Right ventricle myocardium superior (tissue), 1 donor: ENCODE results near the gene NEGR1. TPM values are rescaled to one million over a fixed set of nuclear protein-coding genes. Genes with fewer than 3 reads are reported as not detected.
A peak's percentile ranks its signal among the peaks of the same experiment; 100 is the strongest.

Experiments
- ATAC-seq: fragments of 200-7000 bp; cut with Tn5 transposase; one replicate; pipeline ENCODE4 v1.9.1; 2020; ENCODE audit warnings: mild to moderate bottlenecking; ENCODE audit not compliant: poor library complexity
- DNase-seq: peaks from one replicate; pipeline ENCODE4 v3.0.0-alpha.2; 2020
- intact Hi-C: fragments of 100-400 bp; cut with DNase I; formaldehyde crosslinking; loops from one replicate; pipeline ENCODE4 v1.11.2; 2022
- total RNA-seq: library from RNA; stranded (reverse); fragmentation: NEBNext Ultra II Directional; extraction: Animal tissue kit (Norgen Biotek cat#: 25700); gene quantifications from one replicate; pipeline ENCODE4 v1.2.1, GENCODE V29; 2021
- donor health status: DM: no; HTN: yes; CAD: no; lungs with severe emphysema.

The NEGR1 gene
- total RNA-seq, 1 donor from 2014 or later, result 15.7 TPM

GRCh38 chr1:72141875-72142274 lies 140.5 kb downstream of the NEGR1 start:
- intact Hi-C loops, result no loop called here
- ATAC-seq, result no peak
- no peak for DNase-seq

DNA sequence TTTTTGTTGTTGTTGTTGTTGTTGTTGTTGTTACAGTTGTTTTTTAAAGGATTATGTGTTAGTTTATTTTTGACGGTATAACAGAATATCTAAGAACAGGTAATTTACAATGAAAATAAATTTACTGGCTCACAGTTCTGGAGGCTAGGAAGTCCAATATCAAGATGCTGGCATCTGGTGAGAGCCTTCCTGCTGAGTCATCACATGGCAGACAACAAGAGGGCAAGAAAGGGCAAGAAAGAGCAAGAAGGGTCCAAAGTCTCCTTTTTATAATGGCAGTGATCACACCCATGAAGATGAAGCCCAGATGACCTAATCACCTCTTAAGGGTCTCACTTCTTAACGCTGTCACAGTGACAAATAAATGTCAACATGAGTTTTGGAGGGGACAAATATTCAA lies 142.1 kb downstream of the NEGR1 start:
- intact Hi-C loops, result no loop called here
- DNase-seq, result no peak
- ATAC-seq, result no peak

GRCh38 chr1:72137656-72138055 lies 144.7 kb downstream of the NEGR1 start:
- no peak for DNase-seq
- ATAC-seq, result no peak
- intact Hi-C loops, result no loop called here

DNA sequence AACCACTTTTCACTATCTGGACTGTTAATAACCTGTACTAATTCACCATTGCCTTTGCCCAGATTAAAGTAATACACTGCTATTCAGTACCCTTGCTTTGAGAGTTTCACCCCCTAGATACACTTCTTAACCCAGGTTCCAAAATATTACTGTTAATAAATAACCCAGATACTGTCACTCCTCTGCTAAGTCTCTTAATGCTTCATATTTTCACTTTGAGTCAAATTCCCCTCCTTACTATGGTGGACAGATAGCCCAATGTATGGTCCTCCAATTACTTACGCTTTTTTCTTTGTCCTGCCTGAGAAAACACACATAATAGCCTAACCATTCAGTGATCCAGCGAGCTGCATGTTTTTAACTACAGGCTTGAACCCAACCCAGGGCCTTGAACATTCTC lies 152.5 kb downstream of the NEGR1 start:
- no peak for DNase-seq
- no peak for ATAC-seq

DNA sequence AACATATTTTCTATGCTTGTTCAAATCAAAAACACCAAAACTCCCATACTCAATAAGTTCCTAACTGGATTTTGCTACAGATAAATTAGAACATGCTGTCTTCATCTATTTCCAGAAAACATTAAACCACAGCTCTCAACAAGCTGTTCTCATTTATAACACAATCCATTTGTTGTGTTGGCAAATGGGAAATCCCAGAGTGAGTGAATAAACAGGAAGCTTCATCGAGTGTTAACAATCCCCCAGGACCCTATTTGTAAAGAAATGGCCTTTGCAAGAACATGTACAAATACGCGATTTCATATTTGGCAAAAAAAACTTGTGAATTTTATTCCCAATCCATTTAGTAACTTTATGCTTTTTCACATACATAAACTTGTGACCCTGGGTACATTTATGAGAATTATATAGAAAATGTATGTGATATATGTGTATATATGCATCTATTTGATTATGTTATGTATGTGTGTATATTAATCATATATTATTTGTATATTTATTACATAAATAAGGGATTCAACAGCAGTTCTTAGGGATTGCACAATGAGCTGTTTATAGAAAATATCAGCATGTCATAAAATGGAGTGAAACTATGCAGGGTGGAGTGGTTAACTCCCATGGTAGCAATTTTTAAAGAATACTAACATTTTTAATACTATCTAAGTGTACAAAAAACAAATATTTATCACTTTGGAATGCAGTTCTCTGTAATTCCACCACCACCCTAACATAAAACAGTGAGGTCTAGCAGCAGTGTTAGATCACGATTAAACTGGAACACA lies 160.0 kb downstream of the NEGR1 start:
- no peak for DNase-seq
- intact Hi-C loops, result no loop called here
- ATAC-seq, result peak; percentile 92

More for the DNA sequence above, 152.5 kb downstream of the NEGR1 start:
- intact Hi-C loops, result no loop called here

DNA sequence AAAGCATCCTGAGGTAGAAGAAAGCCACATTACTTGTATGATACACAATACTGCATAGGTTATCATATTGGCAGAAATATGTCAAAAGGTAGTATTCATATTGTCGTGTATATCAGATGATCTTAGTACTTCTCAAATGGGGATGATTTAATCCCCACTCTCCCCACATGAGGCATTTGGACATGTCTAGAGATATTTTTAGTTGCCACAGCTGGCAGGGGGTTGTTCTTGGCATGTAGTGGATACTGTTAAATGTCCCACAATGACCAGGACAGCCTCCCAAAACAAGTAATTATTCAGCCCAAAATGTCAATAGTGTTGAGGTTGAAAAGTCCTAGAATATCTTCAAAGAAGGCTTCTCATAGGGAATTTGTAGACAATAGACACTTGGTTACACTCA lies 162.8 kb downstream of the NEGR1 start:
- DNase-seq (no peak), ATAC-seq (no peak)
- intact Hi-C loops, result no loop called here

- no peak for DNase-seq
- intact Hi-C loops, result no loop called here
- no peak for ATAC-seq
Observed at GRCh38 chr1:72117621-72118020, 164.7 kb downstream of the NEGR1 start.

DNA sequence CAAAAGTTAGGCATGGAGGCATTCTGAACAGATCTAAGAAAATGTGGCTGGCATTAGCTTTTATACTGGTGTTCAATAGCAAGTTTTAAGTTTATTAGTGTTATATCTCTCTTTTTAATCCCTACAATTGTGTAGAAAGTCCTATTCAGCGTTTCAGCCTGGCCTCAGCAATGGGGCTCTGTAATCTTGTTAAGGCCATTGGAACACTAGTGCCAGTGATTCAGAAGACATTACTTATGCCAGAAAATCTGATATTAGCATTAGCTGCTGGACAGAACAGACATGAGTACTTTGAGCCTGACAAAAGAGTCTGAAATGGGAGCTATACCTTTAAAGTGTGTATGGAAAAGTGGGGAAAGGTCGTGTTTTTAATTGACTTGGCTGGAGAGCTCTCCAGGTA lies 167.0 kb downstream of the NEGR1 start:
- DNase-seq (no peak), ATAC-seq (no peak)
- intact Hi-C loops, result no loop called here

DNA sequence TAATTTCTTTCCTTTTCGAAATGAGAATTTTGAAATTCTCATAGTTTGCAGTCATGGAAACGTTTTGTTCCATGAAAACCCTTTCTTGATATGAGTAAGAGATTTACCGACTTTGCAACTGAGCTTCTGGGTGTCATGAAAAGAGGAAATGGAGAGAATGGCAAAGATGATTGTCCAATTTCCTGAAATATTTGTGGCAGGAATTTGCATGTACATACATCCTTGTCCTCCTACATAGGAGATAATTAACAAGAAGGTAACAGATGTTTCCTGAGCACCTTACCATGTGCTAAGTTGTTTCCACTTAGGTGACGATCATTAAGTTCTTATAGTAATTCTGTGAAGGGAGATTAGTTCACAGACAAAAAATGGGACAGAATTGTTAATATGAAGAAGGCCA lies 170.7 kb downstream of the NEGR1 start:
- intact Hi-C loops, result no loop called here
- no peak for ATAC-seq

GRCh38 chr1:72109916-72110315 lies 172.4 kb downstream of the NEGR1 start:
- ATAC-seq (no peak), DNase-seq (no peak)
- intact Hi-C loops, result no loop called here

More for the DNA sequence above, 170.7 kb downstream of the NEGR1 start:
- no peak for DNase-seq

DNA sequence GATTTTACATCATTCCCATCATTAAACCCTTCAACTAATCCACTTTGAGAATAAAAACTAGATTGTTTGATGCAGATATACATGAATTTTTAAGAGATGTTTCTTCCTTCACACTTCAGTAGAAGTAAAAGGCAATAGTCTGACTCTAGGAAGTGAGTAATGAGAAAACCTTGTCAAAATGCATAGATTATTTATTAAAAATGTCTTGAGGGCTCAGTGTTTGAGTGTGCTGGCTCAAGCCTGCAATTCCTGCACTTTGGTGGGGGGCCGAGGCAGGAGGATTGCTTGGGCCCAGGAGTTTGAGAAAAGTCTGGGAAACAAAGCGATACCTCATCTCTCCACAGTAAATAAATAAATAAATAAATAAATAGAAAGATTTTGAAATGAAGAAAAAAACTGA lies 177.1 kb downstream of the NEGR1 start:
- ATAC-seq, result no peak
- intact Hi-C loops, result no loop called here
- no peak for DNase-seq

GRCh38 chr1:72101840-72102632 lies 180.3 kb downstream of the NEGR1 start:
- DNase-seq (no peak), ATAC-seq (no peak)
- intact Hi-C loops, result no loop called here

GRCh38 chr1:72100771-72101170 lies 181.6 kb downstream of the NEGR1 start:
- DNase-seq (no peak), ATAC-seq (peak; percentile 36)
- intact Hi-C loops, result no loop called here

GRCh38 chr1:72097851-72098570 lies 184.3 kb downstream of the NEGR1 start:
- no peak for ATAC-seq
- intact Hi-C loops, result no loop called here

DNA sequence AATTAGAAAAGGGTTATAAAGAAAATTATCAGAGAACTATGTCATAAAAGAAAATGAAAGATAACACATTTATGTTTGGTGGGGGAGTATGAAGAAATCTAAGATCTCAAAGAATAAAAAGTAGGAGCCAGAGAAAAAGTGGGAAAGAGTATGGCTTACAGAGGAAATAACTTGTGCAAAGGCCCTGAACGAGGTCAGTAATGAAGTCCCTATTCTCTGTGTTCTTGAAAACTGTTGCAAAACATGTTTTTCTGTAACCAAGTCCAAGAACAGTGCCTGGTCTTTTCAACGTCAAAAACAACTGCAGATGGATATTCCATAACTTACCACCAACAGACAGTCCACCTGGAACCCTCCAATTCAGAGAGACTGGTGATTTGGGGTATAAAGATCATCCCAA lies 188.1 kb downstream of the NEGR1 start:
- intact Hi-C loops, result no loop called here
- ATAC-seq, result peak; percentile 53
- DNase-seq, result no peak

More at GRCh38 chr1:72097851-72098570, 184.3 kb downstream of the NEGR1 start:
- DNase-seq, result no peak

GRCh38 chr1:72086394-72086793 lies 195.9 kb downstream of the NEGR1 start:
- DNase-seq (no peak), ATAC-seq (no peak)
- intact Hi-C loops, result no loop called here

- no peak for ATAC-seq
- intact Hi-C loops, result no loop called here
- DNase-seq, result no peak
Observed at GRCh38 chr1:72075425-72075824, 206.9 kb downstream of the NEGR1 start.

GRCh38 chr1:72066431-72066830 lies 215.9 kb downstream of the NEGR1 start:
- intact Hi-C loops, result no loop called here
- DNase-seq, result no peak
- ATAC-seq, result peak; percentile 45
